ENCODE results near the gene CDHR4.

CDHR4 gene

GRCh38 chr3:49831341-49831740, 31.7 kb upstream of the CDHR4 start:
- TF ChIP-seq SIN3A (IDR thresholded peaks at IDR 0.05; ENCODE audit: borderline replicate concordance, insufficient read depth, low read length) (no peak), TAF1 (IDR thresholded peaks at IDR 0.05; ENCODE audit: borderline replicate concordance, insufficient read depth, low read length) (no peak), REST (IDR thresholded peaks at IDR 0.05; ENCODE audit: insufficient read depth in 1 of 2, low read depth in 2 of 2, low read length in 2 of 2) (no peak), POLR2AphosphoS5 (IDR thresholded peaks at IDR 0.05; ENCODE audit: low read depth, low read length) (no peak), FOXP2 (optimal IDR thresholded peaks at IDR 0.05; ENCODE audit: borderline replicate concordance, extremely low read depth, extremely low read length, insufficient read depth) (no peak)

- no peak for TF ChIP-seq REST (IDR thresholded peaks at IDR 0.05; ENCODE audit: insufficient read depth in 1 of 2, low read depth in 2 of 2, low read length in 2 of 2)
- no peak for TF ChIP-seq TAF1 (IDR thresholded peaks at IDR 0.05; ENCODE audit: borderline replicate concordance, insufficient read depth, low read length)
- no peak for TF ChIP-seq FOXP2 (optimal IDR thresholded peaks at IDR 0.05; ENCODE audit: borderline replicate concordance, extremely low read depth, extremely low read length, insufficient read depth)
- no peak for TF ChIP-seq POLR2AphosphoS5 (IDR thresholded peaks at IDR 0.05; ENCODE audit: low read depth, low read length)
- TF ChIP-seq SIN3A (IDR thresholded peaks at IDR 0.05; ENCODE audit: borderline replicate concordance, insufficient read depth, low read length) = no peak
Measured at GRCh38 chr3:49826016-49826415, 26.3 kb upstream of the CDHR4 start.

GRCh38 chr3:49813497-49814174, 14.0 kb upstream of the CDHR4 start, which contains the start of gene UBA7:
Gene UBA7, minus strand, starts transcription at chr3:49813953. Its CDS starts 166 bp downstream, at chr3:49813787.
- TF ChIP-seq FOXP2 (optimal IDR thresholded peaks at IDR 0.05; ENCODE audit: borderline replicate concordance, extremely low read depth, extremely low read length, insufficient read depth) (no peak), REST (IDR thresholded peaks at IDR 0.05; ENCODE audit: insufficient read depth in 1 of 2, low read depth in 2 of 2, low read length in 2 of 2) (no peak), POLR2AphosphoS5 (IDR thresholded peaks at IDR 0.05; ENCODE audit: low read depth, low read length) (no peak), TAF1 (IDR thresholded peaks at IDR 0.05; ENCODE audit: borderline replicate concordance, insufficient read depth, low read length) (no peak), SIN3A (IDR thresholded peaks at IDR 0.05; ENCODE audit: borderline replicate concordance, insufficient read depth, low read length) (no peak)

GRCh38 chr3:49812916-49813496, 13.3 kb upstream of the CDHR4 start:
- TF ChIP-seq POLR2AphosphoS5 (IDR thresholded peaks at IDR 0.05; ENCODE audit: low read depth, low read length) (no peak), REST (IDR thresholded peaks at IDR 0.05; ENCODE audit: insufficient read depth in 1 of 2, low read depth in 2 of 2, low read length in 2 of 2) (no peak), FOXP2 (optimal IDR thresholded peaks at IDR 0.05; ENCODE audit: borderline replicate concordance, extremely low read depth, extremely low read length, insufficient read depth) (no peak), TAF1 (IDR thresholded peaks at IDR 0.05; ENCODE audit: borderline replicate concordance, insufficient read depth, low read length) (no peak), SIN3A (IDR thresholded peaks at IDR 0.05; ENCODE audit: borderline replicate concordance, insufficient read depth, low read length) (no peak)
